ENCODE results near the gene TOMT.

The TOMT gene

DNA sequence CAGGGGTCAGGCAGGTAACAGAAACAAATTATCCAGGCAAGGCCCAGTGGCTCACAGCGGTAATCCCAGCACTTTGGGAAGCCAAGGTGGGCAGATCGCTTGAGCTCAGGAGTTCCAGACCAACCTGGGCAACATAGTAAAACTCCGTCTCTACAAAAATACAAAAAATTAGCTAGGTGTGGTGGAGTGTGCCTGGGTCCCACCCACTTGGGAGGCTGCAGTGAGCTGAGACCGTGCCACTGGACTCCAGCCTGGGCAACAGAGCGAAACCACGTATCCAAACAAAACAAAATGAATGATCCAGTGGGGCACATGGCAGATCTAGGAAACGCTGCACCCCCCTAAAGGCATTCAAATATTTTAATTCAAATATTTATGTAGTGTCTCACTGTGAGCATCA, 35.2 kb upstream of the TOMT start:
- Histone ChIP-seq H3K23ac (ENCODE audit: low read length) (no peak overlapping the region), H3K27ac (ENCODE audit: low read depth, low read length) (peak overlapping the region; percentile 45)

DNA sequence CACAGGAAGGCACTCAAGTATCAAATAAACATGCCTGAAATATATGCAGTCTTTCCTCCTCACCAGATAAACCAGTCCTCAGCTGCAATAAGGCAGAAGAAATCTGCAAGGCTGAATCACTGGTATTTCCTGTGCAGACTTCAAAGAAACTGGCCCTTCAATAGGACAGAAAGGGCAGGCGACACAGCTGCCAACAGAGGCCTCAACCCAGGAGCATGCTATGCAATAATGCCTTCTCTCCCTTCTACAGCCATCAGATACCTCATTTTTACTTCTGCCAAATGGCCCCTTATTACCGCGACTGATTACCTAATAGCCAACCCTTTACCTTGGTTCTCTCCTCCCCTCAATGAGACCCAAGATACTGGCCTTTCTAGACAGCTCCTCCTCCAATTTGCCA, 33.4 kb upstream of the TOMT start:
- Histone ChIP-seq H3K79me2 (ENCODE audit: control insufficient read depth, insufficient read depth, low read length, poor library complexity) (peaks cover 7% of the 10 kb centered on the region), H2BK5ac (ENCODE audit: low read depth, low read length, poor library complexity) (peak overlapping the region; percentile 23), H3K9me3 (ENCODE audit: insufficient read depth, low read depth, low read length) (no peaks in the 10 kb centered on the region), H3K4me1 (ENCODE audit: control insufficient read depth in 1 of 2, insufficient read depth in 2 of 2, low read length in 2 of 2) (peaks cover 17 to 24% of the 10 kb centered on the region in 2 experiments), H4K12ac (ENCODE audit: low read depth, low read length) (no peak overlapping the region), H4K91ac (ENCODE audit: low read depth, low read length) (peak overlapping the region; percentile 30), H2AK5ac (ENCODE audit: low read length) (no peak overlapping the region), H3K18ac (ENCODE audit: low read length) (no peak overlapping the region), H4K8ac (ENCODE audit: low read depth, low read length) (peak overlapping the region; percentile 55), H2BK12ac (ENCODE audit: low read length) (peak overlapping the region; percentile 0), H3K27ac (ENCODE audit: low read depth, low read length) (peak overlapping the region; percentile 82), H3K4ac (ENCODE audit: low read depth, low read length) (no peak overlapping the region), H3K79me1 (ENCODE audit: low read length) (peaks cover 16% of the 10 kb centered on the region), H3K36me3 (ENCODE audit: control insufficient read depth in 1 of 2, insufficient read depth in 2 of 2, low read length in 2 of 2) (peaks cover 5 to 8% of the 10 kb centered on the region in 2 experiments), H2AFZ (ENCODE audit: insufficient read depth, low read length, poor library complexity) (no peak overlapping the region), H3K27me3 (ENCODE audit: insufficient read depth, low read length) (no peaks in the 10 kb centered on the region), H3K9ac (ENCODE audit: low read length) (no peak overlapping the region), H3K14ac (ENCODE audit: low read length) (peak overlapping the region; percentile 2), H3K4me3 (ENCODE audit: low read depth, low read length) (no peak overlapping the region), H3K23ac (ENCODE audit: low read length) (no peak overlapping the region), H3K4me2 (ENCODE audit: low read length) (peak overlapping the region; percentile 46), H2BK120ac (ENCODE audit: insufficient read depth, low read length, poor library complexity) (peak overlapping the region; percentile 2)
- no CpG with 5 or more reads among the region's 3 CpGs for WGBS (ENCODE audit: extremely low coverage, insufficient coverage, insufficient read length)
- peak; percentile 79 to 90 for DNase-seq

More for the DNA sequence above, 35.2 kb upstream of the TOMT start:
- H3K9ac ChIP-seq (ENCODE audit: low read length), result no peak overlapping the region
- peak overlapping the region; percentile 55 for H3K14ac ChIP-seq (ENCODE audit: low read length)
- H2BK12ac ChIP-seq (ENCODE audit: low read length), result peak overlapping the region; percentile 89
- H4K8ac ChIP-seq (ENCODE audit: low read depth, low read length), result no peak overlapping the region
- peaks cover 17 to 24% of the 10 kb centered on the region in 2 experiments for H3K4me1 ChIP-seq (ENCODE audit: control insufficient read depth in 1 of 2, insufficient read depth in 2 of 2, low read length in 2 of 2)
- H3K4ac ChIP-seq (ENCODE audit: low read depth, low read length), result peak overlapping the region; percentile 83
- H3K79me2 ChIP-seq (ENCODE audit: control insufficient read depth, insufficient read depth, low read length, poor library complexity), result peaks cover 7% of the 10 kb centered on the region
- H3K9me3 ChIP-seq (ENCODE audit: insufficient read depth, low read depth, low read length), result no peaks in the 10 kb centered on the region
- peaks cover 16% of the 10 kb centered on the region for H3K79me1 ChIP-seq (ENCODE audit: low read length)
- H3K36me3 ChIP-seq (ENCODE audit: control insufficient read depth in 1 of 2, insufficient read depth in 2 of 2, low read length in 2 of 2), result peaks cover 6% of the 10 kb centered on the region in 2 experiments
- no peak overlapping the region for H2AFZ ChIP-seq (ENCODE audit: insufficient read depth, low read length, poor library complexity)
- no peak overlapping the region for H3K4me2 ChIP-seq (ENCODE audit: low read length)
- peak overlapping the region; percentile 70 for H3K18ac ChIP-seq (ENCODE audit: low read length)
- H2AK5ac ChIP-seq (ENCODE audit: low read length), result peak overlapping the region; percentile 90
- H3K27me3 ChIP-seq (ENCODE audit: insufficient read depth, low read length), result no peaks in the 10 kb centered on the region
- peak overlapping the region; percentile 70 for H4K91ac ChIP-seq (ENCODE audit: low read depth, low read length)
- WGBS (ENCODE audit: extremely low coverage, insufficient coverage, insufficient read length), result no CpG with 5 or more reads among the region's 7 CpGs
- H3K4me3 ChIP-seq (ENCODE audit: low read depth, low read length), result no peak overlapping the region
- peak overlapping the region; percentile 70 for H2BK120ac ChIP-seq (ENCODE audit: insufficient read depth, low read length, poor library complexity)
- no peak overlapping the region for H4K12ac ChIP-seq (ENCODE audit: low read depth, low read length)
- peak overlapping the region; percentile 37 for H2BK5ac ChIP-seq (ENCODE audit: low read depth, low read length, poor library complexity)
- no peak for DNase-seq

DNA sequence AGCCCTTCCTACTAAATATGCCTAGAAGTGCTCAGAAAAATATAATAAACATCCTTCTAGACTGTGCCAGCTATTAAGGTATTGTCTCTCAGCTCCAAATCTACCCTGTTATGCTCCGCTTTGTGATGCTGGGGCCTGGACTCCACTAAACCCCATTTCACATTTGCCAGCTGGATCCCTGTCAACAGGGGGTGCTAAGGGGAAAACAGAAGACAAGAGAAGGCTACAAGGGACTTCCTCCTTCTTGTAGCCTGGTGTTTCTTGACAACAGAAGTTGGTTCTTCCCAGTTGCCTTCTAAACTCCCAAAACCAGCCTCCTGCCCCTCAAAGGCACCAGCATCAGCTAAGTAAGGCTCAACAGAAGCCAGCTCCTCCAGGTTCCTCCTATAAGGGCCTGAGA, 30.6 kb upstream of the TOMT start:
- Histone ChIP-seq H3K36me3 (ENCODE audit: control insufficient read depth in 1 of 2, insufficient read depth in 2 of 2, low read length in 2 of 2) (peaks cover 0 to 5% of the 10 kb centered on the region in 2 experiments), H3K4me3 (ENCODE audit: low read depth, low read length) (no peak overlapping the region), H3K9ac (ENCODE audit: low read length) (no peak overlapping the region), H3K4me2 (ENCODE audit: low read length) (no peak overlapping the region), H2BK5ac (ENCODE audit: low read depth, low read length, poor library complexity) (peak overlapping the region; percentile 0), H3K9me3 (ENCODE audit: insufficient read depth, low read depth, low read length) (no peaks in the 10 kb centered on the region), H4K8ac (ENCODE audit: low read depth, low read length) (peak overlapping the region; percentile 62), H2BK12ac (ENCODE audit: low read length) (no peak overlapping the region), H3K79me1 (ENCODE audit: low read length) (peaks cover 16% of the 10 kb centered on the region), H2AFZ (ENCODE audit: insufficient read depth, low read length, poor library complexity) (no peak overlapping the region), H3K27me3 (ENCODE audit: insufficient read depth, low read length) (no peaks in the 10 kb centered on the region), H3K27ac (ENCODE audit: low read depth, low read length) (no peak overlapping the region), H3K23ac (ENCODE audit: low read length) (no peak overlapping the region), H3K79me2 (ENCODE audit: control insufficient read depth, insufficient read depth, low read length, poor library complexity) (peaks cover 15% of the 10 kb centered on the region), H3K18ac (ENCODE audit: low read length) (peak overlapping the region; percentile 31), H3K4me1 (ENCODE audit: control insufficient read depth in 1 of 2, insufficient read depth in 2 of 2, low read length in 2 of 2) (peaks cover 17 to 19% of the 10 kb centered on the region in 2 experiments), H4K91ac (ENCODE audit: low read depth, low read length) (peak overlapping the region; percentile 28), H2AK5ac (ENCODE audit: low read length) (peak overlapping the region; percentile 49), H4K12ac (ENCODE audit: low read depth, low read length) (no peak overlapping the region), H3K14ac (ENCODE audit: low read length) (no peak overlapping the region), H2BK120ac (ENCODE audit: insufficient read depth, low read length, poor library complexity) (peak overlapping the region; percentile 54), H3K4ac (ENCODE audit: low read depth, low read length) (peak overlapping the region; percentile 26)
- DNase-seq, result no peak
- whole genome bisulfite sequencing (ENCODE audit: extremely low coverage, insufficient coverage, insufficient read length), result no CpG with 5 or more reads among the region's 1 CpG

DNA sequence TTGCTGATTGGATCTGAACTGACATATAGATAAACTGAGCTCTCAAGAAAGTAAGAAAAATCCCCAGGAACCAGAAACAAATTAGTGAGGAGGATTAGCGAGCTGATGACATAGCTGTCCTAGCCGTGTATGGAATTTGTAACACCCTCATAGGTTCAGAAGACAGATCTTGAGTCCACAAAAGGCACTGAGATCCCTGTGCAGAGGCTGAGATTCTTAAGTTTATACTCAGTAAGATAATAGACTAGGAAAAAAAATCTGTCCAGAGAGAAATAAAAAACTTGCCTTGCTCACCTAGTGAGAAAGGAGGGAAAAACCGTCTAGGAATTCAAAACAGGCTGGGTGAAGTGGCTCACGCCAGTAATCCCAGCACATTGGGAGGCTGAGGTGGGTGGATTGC, 30.0 kb upstream of the TOMT start:
- WGBS (ENCODE audit: extremely low coverage, insufficient coverage, insufficient read length), result no CpG with 5 or more reads among the region's 4 CpGs

More for the DNA sequence above, 30.0 kb upstream of the TOMT start:
- Histone ChIP-seq H3K27ac (ENCODE audit: low read depth, low read length) (no peak overlapping the region), H3K9ac (ENCODE audit: low read length) (no peak overlapping the region), H3K9me3 (ENCODE audit: insufficient read depth, low read depth, low read length) (no peaks in the 10 kb centered on the region), H3K4ac (ENCODE audit: low read depth, low read length) (peak overlapping the region; percentile 60), H3K27me3 (ENCODE audit: insufficient read depth, low read length) (no peaks in the 10 kb centered on the region), H3K4me1 (ENCODE audit: control insufficient read depth in 1 of 2, insufficient read depth in 2 of 2, low read length in 2 of 2) (peaks cover 13 to 19% of the 10 kb centered on the region in 2 experiments), H2AK5ac (ENCODE audit: low read length) (no peak overlapping the region), H2BK5ac (ENCODE audit: low read depth, low read length, poor library complexity) (no peak overlapping the region), H2BK12ac (ENCODE audit: low read length) (no peak overlapping the region), H3K23ac (ENCODE audit: low read length) (no peak overlapping the region), H2AFZ (ENCODE audit: insufficient read depth, low read length, poor library complexity) (no peak overlapping the region), H2BK120ac (ENCODE audit: insufficient read depth, low read length, poor library complexity) (no peak overlapping the region), H4K91ac (ENCODE audit: low read depth, low read length) (no peak overlapping the region), H3K4me2 (ENCODE audit: low read length) (no peak overlapping the region), H3K36me3 (ENCODE audit: control insufficient read depth in 1 of 2, insufficient read depth in 2 of 2, low read length in 2 of 2) (peaks cover 0 to 2% of the 10 kb centered on the region in 2 experiments), H3K18ac (ENCODE audit: low read length) (no peak overlapping the region), H3K14ac (ENCODE audit: low read length) (no peak overlapping the region), H3K79me1 (ENCODE audit: low read length) (peaks cover 15% of the 10 kb centered on the region), H3K79me2 (ENCODE audit: control insufficient read depth, insufficient read depth, low read length, poor library complexity) (peaks cover 14% of the 10 kb centered on the region), H4K8ac (ENCODE audit: low read depth, low read length) (no peak overlapping the region), H4K12ac (ENCODE audit: low read depth, low read length) (no peak overlapping the region), H3K4me3 (ENCODE audit: low read depth, low read length) (no peak overlapping the region)
- peak; percentile 67 to 75 for DNase-seq
